Measurements from ENCODE around the gene FRMD6. TPM values are rescaled to one million over a fixed set of nuclear protein-coding genes. Genes with fewer than 3 reads are reported as not detected.

Gene FRMD6
- total RNA-seq, 1 donor from 2014 or later, result 16.9 TPM

DNA sequence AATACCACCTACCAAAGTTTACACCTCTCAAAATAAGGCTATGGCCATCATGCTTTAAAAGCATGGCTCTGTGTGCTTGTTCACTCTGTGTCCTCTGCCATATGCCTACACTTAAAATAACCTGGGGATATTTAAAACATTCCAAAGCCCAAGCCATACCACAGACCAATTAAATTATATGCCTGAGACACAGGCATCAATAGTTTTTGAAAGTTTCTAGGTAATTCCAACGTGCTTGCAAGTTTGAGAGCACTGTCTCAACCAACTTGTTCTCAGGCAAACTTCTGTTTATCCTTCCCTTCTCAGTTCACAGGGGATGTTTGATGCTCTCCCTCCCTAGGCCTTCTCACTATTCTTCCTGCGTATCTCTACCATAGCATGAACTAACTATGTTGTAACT is 3.4 kb upstream of the FRMD6 start:
- no peaks in the 10 kb centered on the region for H3K36me3 Mint-ChIP-seq (ENCODE audit: unreplicated experiment)
- peak overlapping the region; percentile 20 for H3K4me3 Mint-ChIP-seq (ENCODE audit: unreplicated experiment)
- H3K9me3 Mint-ChIP-seq (ENCODE audit: unreplicated experiment), result peaks cover 11% of the 10 kb centered on the region
- H3K4me1 Mint-ChIP-seq (ENCODE audit: low read depth, unreplicated experiment), result peaks cover 10% of the 10 kb centered on the region
- TF ChIP-seq, protein P1, sequence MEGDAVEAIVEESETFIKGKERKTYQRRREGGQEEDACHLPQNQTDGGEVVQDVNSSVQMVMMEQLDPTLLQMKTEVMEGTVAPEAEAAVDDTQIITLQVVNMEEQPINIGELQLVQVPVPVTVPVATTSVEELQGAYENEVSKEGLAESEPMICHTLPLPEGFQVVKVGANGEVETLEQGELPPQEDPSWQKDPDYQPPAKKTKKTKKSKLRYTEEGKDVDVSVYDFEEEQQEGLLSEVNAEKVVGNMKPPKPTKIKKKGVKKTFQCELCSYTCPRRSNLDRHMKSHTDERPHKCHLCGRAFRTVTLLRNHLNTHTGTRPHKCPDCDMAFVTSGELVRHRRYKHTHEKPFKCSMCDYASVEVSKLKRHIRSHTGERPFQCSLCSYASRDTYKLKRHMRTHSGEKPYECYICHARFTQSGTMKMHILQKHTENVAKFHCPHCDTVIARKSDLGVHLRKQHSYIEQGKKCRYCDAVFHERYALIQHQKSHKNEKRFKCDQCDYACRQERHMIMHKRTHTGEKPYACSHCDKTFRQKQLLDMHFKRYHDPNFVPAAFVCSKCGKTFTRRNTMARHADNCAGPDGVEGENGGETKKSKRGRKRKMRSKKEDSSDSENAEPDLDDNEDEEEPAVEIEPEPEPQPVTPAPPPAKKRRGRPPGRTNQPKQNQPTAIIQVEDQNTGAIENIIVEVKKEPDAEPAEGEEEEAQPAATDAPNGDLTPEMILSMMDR (IDR thresholded peaks at IDR 0.05; ENCODE audit: partially characterized antibody, unreplicated experiment), result no peak
- H3K27me3 Mint-ChIP-seq (ENCODE audit: unreplicated experiment), result peaks cover 1% of the 10 kb centered on the region
- DNase-seq, result no peak
- H3K27ac Mint-ChIP-seq (ENCODE audit: unreplicated experiment), result no peak overlapping the region

DNA sequence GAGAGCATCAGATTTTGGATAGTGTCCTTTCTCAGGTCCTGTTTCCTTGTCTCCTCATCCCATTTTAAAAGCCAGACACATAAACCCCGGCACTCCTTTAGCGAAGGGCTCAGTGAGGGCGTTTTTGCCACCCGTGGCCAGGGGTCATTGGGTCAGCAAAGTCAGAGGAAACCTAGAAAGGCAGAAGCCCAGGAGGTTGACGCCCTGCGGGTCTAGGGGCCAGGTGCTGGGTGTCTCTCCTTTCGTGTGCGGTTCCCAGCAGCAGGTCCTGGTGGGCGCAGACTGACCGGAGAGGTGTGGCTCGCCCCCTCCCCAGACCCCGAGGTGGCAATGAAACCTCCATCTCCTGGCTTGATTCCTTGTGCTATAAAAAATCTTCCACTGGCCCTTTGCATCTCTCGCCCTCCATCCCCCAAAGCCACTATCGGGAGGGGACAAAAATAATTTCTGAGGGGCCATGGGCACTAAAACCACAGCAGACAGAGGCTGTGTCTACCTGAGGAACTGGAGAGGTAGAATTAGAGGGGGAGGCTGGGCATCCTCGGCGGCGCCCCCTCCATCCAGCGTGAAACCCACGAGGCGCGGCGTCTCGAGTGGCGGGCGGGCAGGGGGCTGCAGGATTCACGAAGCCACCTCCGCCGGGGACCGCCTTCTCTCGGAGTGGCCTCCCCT is 858 bp upstream of the FRMD6 start:
- Mint-ChIP-seq H3K4me3 (ENCODE audit: unreplicated experiment) (peak overlapping the region; percentile 92), H3K27ac (ENCODE audit: unreplicated experiment) (peak overlapping the region; percentile 94), H3K36me3 (ENCODE audit: unreplicated experiment) (no peaks in the 10 kb centered on the region), H3K4me1 (ENCODE audit: low read depth, unreplicated experiment) (peaks cover 20% of the 10 kb centered on the region), H3K27me3 (ENCODE audit: unreplicated experiment) (no peaks in the 10 kb centered on the region), H3K9me3 (ENCODE audit: unreplicated experiment) (peaks cover 11% of the 10 kb centered on the region)
- TF ChIP-seq, protein P1 (IDR thresholded peaks at IDR 0.05; ENCODE audit: partially characterized antibody, unreplicated experiment), result no peak
- DNase-seq, result peak; percentile 34

DNA sequence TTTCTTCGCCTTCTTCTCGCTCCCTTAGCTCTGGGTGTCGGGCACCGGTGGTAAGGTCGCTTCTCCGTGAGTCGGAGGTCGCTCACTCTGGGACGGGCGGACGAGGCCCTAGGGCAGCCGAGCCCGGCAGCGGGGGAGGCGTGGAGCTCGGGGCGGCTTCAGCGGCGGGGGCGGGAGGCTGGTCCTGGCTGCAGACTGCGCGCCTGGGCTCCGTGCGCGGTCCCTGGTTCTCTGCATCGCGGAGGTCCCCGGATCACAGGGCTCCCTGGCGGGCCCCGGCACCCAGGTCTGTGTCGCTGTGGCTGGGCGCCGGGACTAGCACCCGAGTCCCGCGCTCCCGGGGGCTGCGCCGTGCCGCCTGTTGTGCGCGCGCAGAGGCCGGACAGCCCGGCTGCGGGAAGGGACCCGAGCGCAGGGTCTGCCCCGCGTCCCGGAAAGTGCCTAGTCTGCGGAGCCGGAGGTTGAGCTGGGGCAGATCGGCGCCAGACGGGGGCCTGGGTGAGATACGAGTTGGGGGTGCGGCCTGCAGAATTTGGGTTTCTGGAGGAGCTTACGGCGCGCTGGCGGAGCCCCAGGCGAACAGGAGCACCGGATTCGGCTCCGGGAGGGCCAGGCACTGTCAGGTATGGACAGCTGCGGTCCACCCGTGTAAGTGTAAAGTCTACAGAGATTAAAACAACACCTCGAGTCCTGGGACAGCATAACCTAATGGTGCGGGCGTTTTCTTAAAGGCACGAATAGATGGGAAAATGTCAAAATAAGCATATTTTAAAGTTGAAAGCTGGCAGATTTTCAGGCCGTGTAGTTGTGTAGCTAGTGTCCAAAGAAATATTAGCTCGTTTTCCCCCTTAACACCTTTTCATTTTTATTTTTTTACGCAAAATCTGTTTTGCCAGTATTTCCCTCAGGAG is 713 bp downstream of the FRMD6 start:
- Mint-ChIP-seq H3K27me3 (ENCODE audit: unreplicated experiment) (no peaks in the 10 kb centered on the region), H3K27ac (ENCODE audit: unreplicated experiment) (peak overlapping the region; percentile 77), H3K36me3 (ENCODE audit: unreplicated experiment) (no peaks in the 10 kb centered on the region), H3K4me1 (ENCODE audit: low read depth, unreplicated experiment) (peaks cover 18% of the 10 kb centered on the region), H3K4me3 (ENCODE audit: unreplicated experiment) (peak overlapping the region; percentile 87), H3K9me3 (ENCODE audit: unreplicated experiment) (peaks cover 11% of the 10 kb centered on the region)
- peak; percentile 70 for DNase-seq
- TF ChIP-seq, protein P1 (IDR thresholded peaks at IDR 0.05; ENCODE audit: partially characterized antibody, unreplicated experiment), result peak; percentile 49

DNA sequence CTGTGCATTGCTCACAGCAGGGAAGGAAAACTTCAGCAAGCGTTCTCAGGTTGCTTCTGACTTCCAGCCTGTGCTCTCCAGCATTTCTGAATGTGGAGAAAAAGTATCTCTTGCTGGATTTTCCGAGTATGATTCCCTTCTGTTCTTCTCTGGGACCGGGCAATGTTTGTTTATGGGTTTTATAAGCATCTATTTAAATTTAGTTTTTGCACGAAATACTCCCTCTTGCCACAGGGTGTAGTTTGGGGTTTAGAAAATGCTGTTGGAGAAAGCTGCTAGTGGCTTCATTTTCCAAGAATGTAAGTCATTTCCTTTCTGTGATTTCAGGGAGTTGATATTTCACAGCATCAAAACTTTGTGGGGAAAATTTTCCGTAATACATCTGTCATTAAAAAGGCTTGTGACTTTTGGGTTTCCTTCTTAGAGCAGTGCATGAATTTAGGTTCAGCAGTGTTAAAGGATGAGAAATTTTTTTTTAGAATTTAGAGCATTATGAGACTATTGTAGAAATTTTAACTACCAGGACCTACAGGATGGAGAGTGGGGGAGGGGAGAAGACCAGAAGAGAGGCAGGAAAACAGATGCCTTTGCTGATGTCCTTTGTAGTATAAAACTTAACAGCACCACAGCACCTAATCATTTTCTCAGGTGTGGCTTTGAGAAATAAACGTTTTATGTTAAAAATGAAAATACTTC is 1.5 kb downstream of the FRMD6 start:
- H3K27me3 Mint-ChIP-seq (ENCODE audit: unreplicated experiment), result no peaks in the 10 kb centered on the region
- H3K4me3 Mint-ChIP-seq (ENCODE audit: unreplicated experiment), result peak overlapping the region; percentile 87
- TF ChIP-seq, protein P1 (IDR thresholded peaks at IDR 0.05; ENCODE audit: partially characterized antibody, unreplicated experiment), result no peak
- no peaks in the 10 kb centered on the region for H3K36me3 Mint-ChIP-seq (ENCODE audit: unreplicated experiment)
- H3K9me3 Mint-ChIP-seq (ENCODE audit: unreplicated experiment), result peaks cover 11% of the 10 kb centered on the region
- H3K27ac Mint-ChIP-seq (ENCODE audit: unreplicated experiment), result peak overlapping the region; percentile 77
- no peak for DNase-seq
- H3K4me1 Mint-ChIP-seq (ENCODE audit: low read depth, unreplicated experiment), result peaks cover 20% of the 10 kb centered on the region

Measured in glutamatergic neuron (in vitro differentiated cells).